HG02970 (cell line): ENCODE results near the gene PTPRN2.

Experiments
- ATAC-seq: cut with Tn5 transposase; IDR thresholded peaks from one replicate; pipeline ENCODE4 v1.9.1; 2021; ENCODE audit warnings: mild to moderate bottlenecking, moderate library complexity, moderate number of reproducible peaks; ENCODE audit not compliant: unreplicated experiment, low FRiP score

PTPRN2 gene

GRCh38 chr7:158498443-158499081, 89.1 kb downstream of the PTPRN2 start:
- ATAC-seq = no peak

- ATAC-seq = no peak
These were observed 90.0 kb downstream of the PTPRN2 start for GRCh38 chr7:158497627-158498026.

GRCh38 chr7:158495786-158496185, 91.8 kb downstream of the PTPRN2 start:
- no peak for ATAC-seq

- ATAC-seq = no peak
These were observed 92.4 kb downstream of the PTPRN2 start for GRCh38 chr7:158495216-158495615.

- ATAC-seq = no peak
These were observed 93.0 kb downstream of the PTPRN2 start for GRCh38 chr7:158494643-158495042.

- no peak for ATAC-seq
These were observed 93.4 kb downstream of the PTPRN2 start for GRCh38 chr7:158494162-158494586.

- no peak for ATAC-seq
These were observed 95.3 kb downstream of the PTPRN2 start for GRCh38 chr7:158492367-158492764.

GRCh38 chr7:158491094-158491493, 96.5 kb downstream of the PTPRN2 start:
- no peak for ATAC-seq

GRCh38 chr7:158490171-158490782, 97.3 kb downstream of the PTPRN2 start:
- no peak for ATAC-seq

GRCh38 chr7:158489462-158490155, 98.0 kb downstream of the PTPRN2 start:
- ATAC-seq = no peak

- no peak for ATAC-seq
These were observed 99.2 kb downstream of the PTPRN2 start for GRCh38 chr7:158488181-158488971.

- ATAC-seq = no peak
These were observed 99.9 kb downstream of the PTPRN2 start for GRCh38 chr7:158487631-158488151.

- ATAC-seq = no peak
These were observed 100.7 kb downstream of the PTPRN2 start for GRCh38 chr7:158486919-158487318.

GRCh38 chr7:158484801-158485531, 102.7 kb downstream of the PTPRN2 start:
- ATAC-seq = no peak

GRCh38 chr7:158482480-158482879, 105.1 kb downstream of the PTPRN2 start:
- no peak for ATAC-seq

GRCh38 chr7:158479664-158480025, 108.0 kb downstream of the PTPRN2 start:
- ATAC-seq = no peak

- ATAC-seq = no peak
These were observed 108.5 kb downstream of the PTPRN2 start for GRCh38 chr7:158479021-158479663.

GRCh38 chr7:158477866-158478265, 109.8 kb downstream of the PTPRN2 start:
- ATAC-seq = no peak

- ATAC-seq = no peak
These were observed 111.2 kb downstream of the PTPRN2 start for GRCh38 chr7:158476331-158476932.
